Upper lobe of left lung (tissue), 4 donors: ENCODE measurements around the gene ERMARD.

ENCODE experiments used
- EP300 ChIP-seq, 4 donors: sonication (generic); formaldehyde crosslinking; IDR thresholded peaks; one replicate each; pipeline ENCODE4 v1.5.1; 2017; ENCODE audit warnings: antibody characterized with exemption in 4 of 4, control low read depth in 2 of 4
- POLR2A ChIP-seq, 4 donors: fragments of 450-650 bp; IDR thresholded peaks; one replicate each; pipeline ENCODE4 v1.5.1; 2016 to 2017; ENCODE audit warnings: antibody characterized with exemption in 4 of 4, mild to moderate bottlenecking in 2 of 4
- POLR2AphosphoS5 ChIP-seq, 2 donors: sonication (generic); formaldehyde crosslinking; IDR thresholded peaks; one replicate each; pipeline ENCODE4 v1.5.1; 2017; ENCODE audit warnings: antibody characterized with exemption in 2 of 2
- TF ChIP-seq, protein P1 (sequence below), 6 experiments: fragments of 450-650 bp in 4 of 6; fragments of 200-600 bp in 2 of 6; sonication (generic) in 2 of 6; IDR thresholded peaks; one replicate each; pipeline ENCODE4 v1.5.1; 2016 to 2019; ENCODE audit warnings: antibody characterized with exemption in 6 of 6

DNA sequence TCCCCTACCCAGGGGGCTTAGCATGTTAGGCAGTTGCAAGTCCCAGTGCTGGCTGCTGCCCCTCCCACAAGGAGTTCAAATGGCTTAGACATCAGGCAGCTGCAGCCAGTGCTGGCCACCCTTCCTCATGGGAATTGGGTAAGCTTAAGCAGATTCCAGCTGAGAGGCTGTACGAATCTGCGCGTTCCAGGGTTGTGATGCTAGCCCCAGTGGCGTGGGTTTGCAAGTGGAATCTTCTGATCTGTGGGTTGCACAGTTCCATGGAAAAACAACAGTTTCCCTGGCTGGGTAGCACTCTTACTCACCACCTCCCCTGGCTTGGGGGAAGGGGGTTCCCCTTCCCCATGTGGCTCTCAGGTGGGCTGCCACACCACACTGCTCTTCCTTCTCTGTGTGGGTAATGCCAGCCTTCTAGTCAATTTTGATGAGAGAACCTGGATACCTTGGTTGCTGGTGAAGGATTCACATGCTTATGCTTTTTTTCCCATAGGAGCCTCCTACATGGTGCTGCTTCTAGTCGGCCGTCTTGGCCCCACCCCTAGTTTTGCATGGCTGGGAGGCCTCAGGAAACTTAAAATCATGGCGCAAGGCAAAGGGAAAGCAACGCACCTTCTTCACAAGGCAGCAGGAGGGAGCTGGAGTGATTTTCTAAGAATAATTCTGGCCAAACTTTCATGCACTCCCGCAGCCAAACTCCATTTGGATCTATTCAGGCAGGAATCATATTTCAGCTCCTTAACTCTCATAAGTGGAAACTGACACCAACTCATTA, 13.0 kb upstream of the ERMARD start:
- TF ChIP-seq, protein P1, sequence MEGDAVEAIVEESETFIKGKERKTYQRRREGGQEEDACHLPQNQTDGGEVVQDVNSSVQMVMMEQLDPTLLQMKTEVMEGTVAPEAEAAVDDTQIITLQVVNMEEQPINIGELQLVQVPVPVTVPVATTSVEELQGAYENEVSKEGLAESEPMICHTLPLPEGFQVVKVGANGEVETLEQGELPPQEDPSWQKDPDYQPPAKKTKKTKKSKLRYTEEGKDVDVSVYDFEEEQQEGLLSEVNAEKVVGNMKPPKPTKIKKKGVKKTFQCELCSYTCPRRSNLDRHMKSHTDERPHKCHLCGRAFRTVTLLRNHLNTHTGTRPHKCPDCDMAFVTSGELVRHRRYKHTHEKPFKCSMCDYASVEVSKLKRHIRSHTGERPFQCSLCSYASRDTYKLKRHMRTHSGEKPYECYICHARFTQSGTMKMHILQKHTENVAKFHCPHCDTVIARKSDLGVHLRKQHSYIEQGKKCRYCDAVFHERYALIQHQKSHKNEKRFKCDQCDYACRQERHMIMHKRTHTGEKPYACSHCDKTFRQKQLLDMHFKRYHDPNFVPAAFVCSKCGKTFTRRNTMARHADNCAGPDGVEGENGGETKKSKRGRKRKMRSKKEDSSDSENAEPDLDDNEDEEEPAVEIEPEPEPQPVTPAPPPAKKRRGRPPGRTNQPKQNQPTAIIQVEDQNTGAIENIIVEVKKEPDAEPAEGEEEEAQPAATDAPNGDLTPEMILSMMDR (IDR thresholded peaks at IDR 0.05): no peak
- TF ChIP-seq POLR2A (IDR thresholded peaks at IDR 0.05) (no peak), EP300 (IDR thresholded peaks at IDR 0.05) (no peak), POLR2AphosphoS5 (IDR thresholded peaks at IDR 0.05) (no peak)
